ENCODE data around the gene PTMA. TPM values are rescaled to one million over a fixed set of nuclear protein-coding genes. Genes with fewer than 3 reads are reported as not detected.

Gene PTMA
- total RNA-seq, 1 donor from 2014 or later: 2,259 TPM

DNA sequence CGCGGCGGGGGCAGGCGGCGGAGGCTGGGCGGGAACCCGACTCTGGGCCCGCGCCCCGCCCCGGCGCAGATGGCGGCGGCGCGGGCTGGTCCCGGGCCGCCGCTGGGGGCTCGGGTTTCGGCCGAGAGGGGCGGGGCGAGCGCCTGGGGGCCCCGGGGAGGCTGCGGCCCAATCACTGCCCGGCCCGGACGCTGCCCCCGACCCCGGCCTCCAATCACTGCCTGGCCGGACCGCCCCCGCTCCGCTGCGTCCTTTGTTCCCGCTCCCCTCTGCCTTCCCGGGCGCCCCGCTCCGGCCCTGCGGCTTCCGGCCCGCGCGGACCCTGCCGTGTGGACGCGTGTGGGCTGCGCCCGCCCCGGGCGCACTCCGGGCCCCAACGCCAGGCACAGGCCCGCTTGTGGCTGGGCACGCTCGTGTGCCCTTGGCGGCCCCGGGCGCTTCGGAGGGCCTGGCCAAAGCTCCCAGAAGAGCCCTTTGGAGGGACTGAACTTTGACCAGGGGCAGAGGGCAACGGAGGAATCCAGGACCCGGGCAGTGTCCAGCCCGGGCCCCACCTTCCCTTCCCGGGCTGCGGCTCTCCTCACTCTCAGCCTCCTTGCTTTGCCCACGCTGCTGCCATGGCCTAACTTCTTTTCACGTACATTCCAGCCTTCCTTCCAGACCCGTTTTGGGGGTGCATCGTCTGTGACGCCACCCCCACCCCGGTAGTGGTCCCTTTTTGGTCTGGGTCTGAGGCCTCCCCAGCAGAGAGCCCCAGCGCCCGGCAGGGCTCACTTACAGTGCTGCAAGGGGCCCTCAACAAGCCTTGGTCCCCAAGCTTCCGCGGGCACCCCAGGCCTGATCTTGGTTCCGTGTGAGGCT is 27.1 kb upstream of the PTMA start:
- H3K4me3 Mint-ChIP-seq (ENCODE audit: low read depth): peak overlapping the region; percentile 71
- H3K36me3 Mint-ChIP-seq (ENCODE audit: low read depth): no peaks in the 10 kb centered on the region
- peaks cover 5% of the 10 kb centered on the region for H3K4me1 Mint-ChIP-seq (ENCODE audit: low read depth)
- H3K27ac Mint-ChIP-seq: no peak overlapping the region
- no peak for DNase-seq (ENCODE audit: low spot score)
- H3K9me3 Mint-ChIP-seq: no peaks in the 10 kb centered on the region
- peaks cover 7% of the 10 kb centered on the region for H3K27me3 Mint-ChIP-seq (ENCODE audit: low read depth)
- intact Hi-C loops (cut with micrococcal nuclease): no loop called here

GRCh38 chr2:231682603-231683291 is 25.6 kb upstream of the PTMA start:
- Mint-ChIP-seq H3K27me3 (ENCODE audit: low read depth) (peaks cover 7% of the 10 kb centered on the region), H3K4me1 (ENCODE audit: low read depth) (peaks cover 9% of the 10 kb centered on the region), H3K36me3 (ENCODE audit: low read depth) (no peaks in the 10 kb centered on the region), H3K4me3 (ENCODE audit: low read depth) (peak overlapping the region; percentile 48), H3K27ac (peak overlapping the region; percentile 18), H3K9me3 (no peaks in the 10 kb centered on the region)
- intact Hi-C loops (cut with micrococcal nuclease): no loop called here
- DNase-seq (ENCODE audit: low spot score): no peak

GRCh38 chr2:231683292-231684235 is 24.8 kb upstream of the PTMA start:
- Mint-ChIP-seq H3K36me3 (ENCODE audit: low read depth) (no peaks in the 10 kb centered on the region), H3K27me3 (ENCODE audit: low read depth) (peaks cover 7% of the 10 kb centered on the region), H3K4me3 (ENCODE audit: low read depth) (no peak overlapping the region), H3K9me3 (no peaks in the 10 kb centered on the region), H3K27ac (no peak overlapping the region), H3K4me1 (ENCODE audit: low read depth) (peaks cover 8% of the 10 kb centered on the region)
- no peak for DNase-seq (ENCODE audit: low spot score)
- intact Hi-C loops (cut with micrococcal nuclease): no loop called here

GRCh38 chr2:231684314-231685223 is 23.8 kb upstream of the PTMA start:
- DNase-seq (ENCODE audit: low spot score): no peak

DNA sequence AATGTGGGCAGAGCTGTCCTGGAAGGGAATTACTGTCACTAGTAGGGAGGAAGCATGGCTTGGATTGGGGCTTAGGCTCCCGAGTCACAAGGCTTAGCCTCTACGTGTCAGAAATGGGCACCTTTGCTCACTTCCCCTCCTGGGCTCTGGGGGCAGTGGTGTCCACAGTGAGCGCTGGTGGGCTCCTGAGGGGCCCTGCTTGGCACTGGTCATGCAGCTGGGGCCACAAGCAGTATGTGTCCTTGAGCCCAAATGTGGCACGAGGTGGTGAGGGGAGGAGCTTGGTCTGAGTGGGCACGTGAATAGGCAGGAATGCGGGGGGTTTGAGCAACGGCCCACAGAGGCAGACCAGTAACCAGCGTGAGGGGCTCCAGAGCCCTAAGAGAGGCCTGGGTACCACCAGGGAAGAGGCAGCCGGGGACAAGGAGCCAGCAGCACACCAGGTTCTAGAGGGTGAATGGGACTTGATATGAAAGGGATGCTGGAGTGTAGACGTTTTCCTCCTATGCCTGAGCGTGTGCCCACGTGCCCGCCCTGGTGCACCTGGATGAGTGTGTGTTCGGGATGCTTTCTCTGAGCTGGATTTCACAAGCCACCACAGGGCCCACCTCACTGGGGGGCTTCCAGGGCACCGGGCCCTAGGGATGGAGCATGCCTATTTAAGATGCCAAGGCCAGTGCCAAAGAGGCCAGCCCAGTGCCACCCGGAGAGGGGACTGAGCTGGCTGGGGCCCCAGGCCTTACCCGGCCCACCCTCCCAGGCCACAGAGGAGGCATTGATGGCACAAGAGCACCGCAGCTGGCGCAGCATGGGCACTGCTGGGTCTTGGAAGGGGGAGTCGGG is 22.8 kb upstream of the PTMA start:
- Mint-ChIP-seq H3K27me3 (ENCODE audit: low read depth) (peaks cover 5% of the 10 kb centered on the region), H3K9me3 (no peaks in the 10 kb centered on the region), H3K36me3 (ENCODE audit: low read depth) (no peaks in the 10 kb centered on the region), H3K4me1 (ENCODE audit: low read depth) (peaks cover 8% of the 10 kb centered on the region), H3K27ac (no peak overlapping the region), H3K4me3 (ENCODE audit: low read depth) (no peak overlapping the region)
- no peak for DNase-seq (ENCODE audit: low spot score)
- intact Hi-C loops (cut with micrococcal nuclease): no loop called here

More at GRCh38 chr2:231684314-231685223, 23.8 kb upstream of the PTMA start:
- intact Hi-C loops (cut with micrococcal nuclease): no loop called here
- no peak overlapping the region for H3K27ac Mint-ChIP-seq
- H3K27me3 Mint-ChIP-seq (ENCODE audit: low read depth): peaks cover 7% of the 10 kb centered on the region
- H3K36me3 Mint-ChIP-seq (ENCODE audit: low read depth): no peaks in the 10 kb centered on the region
- H3K4me3 Mint-ChIP-seq (ENCODE audit: low read depth): no peak overlapping the region
- H3K4me1 Mint-ChIP-seq (ENCODE audit: low read depth): peaks cover 8% of the 10 kb centered on the region
- no peaks in the 10 kb centered on the region for H3K9me3 Mint-ChIP-seq

DNA sequence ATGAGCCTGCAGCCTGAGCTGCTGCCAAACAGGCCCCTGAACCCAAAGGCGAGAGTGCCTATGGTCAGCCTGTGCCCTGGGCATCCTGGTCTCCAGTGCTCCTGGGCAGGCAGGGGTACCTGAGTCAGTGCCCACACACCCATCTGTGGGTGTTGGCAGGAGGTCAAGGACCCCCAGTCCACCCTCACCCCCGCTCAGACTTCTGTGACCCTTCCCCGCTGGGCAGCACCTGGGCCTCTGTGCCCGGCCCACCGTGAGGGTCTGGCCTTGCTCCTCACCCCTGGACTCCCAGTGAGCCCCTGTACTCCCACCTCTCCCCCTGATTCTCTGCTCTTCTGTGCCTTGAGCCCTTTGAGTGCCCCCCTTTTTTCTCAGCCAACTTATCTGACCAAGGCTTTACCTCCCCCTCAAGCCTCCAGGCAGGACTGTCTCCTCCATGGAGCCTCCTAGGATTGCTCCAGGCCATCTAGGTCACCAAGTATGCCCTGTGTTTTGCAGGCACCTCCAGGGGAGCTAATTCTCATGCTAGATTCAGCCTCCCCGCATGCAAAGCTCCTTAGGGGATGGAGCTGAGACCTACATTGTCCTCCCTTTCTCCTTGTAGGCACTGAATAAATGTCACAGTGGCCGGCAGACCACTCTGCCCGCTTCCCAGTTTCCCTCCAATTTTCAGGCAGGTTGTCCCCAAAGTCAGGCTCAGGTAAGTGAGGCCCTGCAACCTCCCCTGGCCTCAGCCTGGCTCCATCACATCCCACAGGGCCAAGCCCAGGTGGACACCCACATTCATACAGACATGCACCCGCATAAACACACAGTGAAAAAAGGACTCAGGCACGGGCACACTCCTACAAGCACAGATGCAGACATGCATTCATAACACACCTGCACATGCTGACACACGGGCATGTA is 21.9 kb upstream of the PTMA start:
- no peak for DNase-seq (ENCODE audit: low spot score)
- H3K4me1 Mint-ChIP-seq (ENCODE audit: low read depth): peaks cover 7% of the 10 kb centered on the region
- no peak overlapping the region for H3K4me3 Mint-ChIP-seq (ENCODE audit: low read depth)
- H3K36me3 Mint-ChIP-seq (ENCODE audit: low read depth): no peaks in the 10 kb centered on the region
- intact Hi-C loops (cut with micrococcal nuclease): loop anchor here (1.0 kb wide), 1 partner anchor 20 kb away; no protein-coding TSS in a partner anchor
- H3K27me3 Mint-ChIP-seq (ENCODE audit: low read depth): peaks cover 4% of the 10 kb centered on the region
- no peak overlapping the region for H3K27ac Mint-ChIP-seq
- no peaks in the 10 kb centered on the region for H3K9me3 Mint-ChIP-seq

- DNase-seq (ENCODE audit: low spot score): peak; percentile 31
Measured at GRCh38 chr2:231687133-231687852, 21.0 kb upstream of the PTMA start.

DNA sequence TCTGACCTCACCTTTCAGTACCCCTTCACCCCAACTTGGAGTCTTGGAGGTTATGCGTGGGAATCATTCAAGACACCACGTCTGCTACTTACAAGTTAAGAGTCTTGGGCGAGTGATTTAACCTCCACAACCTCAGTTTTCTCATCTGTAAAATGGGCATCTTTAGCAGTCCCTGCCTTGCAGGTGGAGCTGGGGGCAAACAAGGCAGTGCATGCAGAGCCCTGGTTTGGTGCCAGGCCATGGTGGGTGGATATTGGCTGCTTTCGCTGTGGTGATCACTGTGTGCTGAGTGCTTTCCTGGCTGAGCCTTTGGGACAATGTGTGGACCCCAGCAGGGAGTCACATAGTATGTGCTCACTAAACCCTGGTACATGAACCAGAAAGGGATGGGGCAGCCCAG is 20.4 kb upstream of the PTMA start:
- H3K9me3 Mint-ChIP-seq: no peaks in the 10 kb centered on the region
- peaks cover 5% of the 10 kb centered on the region for H3K4me1 Mint-ChIP-seq (ENCODE audit: low read depth)
- intact Hi-C loops (cut with micrococcal nuclease): loop anchor here (1.0 kb wide), 1 partner anchor 18 kb away; no protein-coding TSS in a partner anchor
- no peak overlapping the region for H3K4me3 Mint-ChIP-seq (ENCODE audit: low read depth)
- H3K27me3 Mint-ChIP-seq (ENCODE audit: low read depth): no peaks in the 10 kb centered on the region
- H3K27ac Mint-ChIP-seq: no peak overlapping the region
- H3K36me3 Mint-ChIP-seq (ENCODE audit: low read depth): no peaks in the 10 kb centered on the region
- DNase-seq (ENCODE audit: low spot score): no peak

More at GRCh38 chr2:231687133-231687852, 21.0 kb upstream of the PTMA start:
- peaks cover 1% of the 10 kb centered on the region for H3K27me3 Mint-ChIP-seq (ENCODE audit: low read depth)
- no peak overlapping the region for H3K27ac Mint-ChIP-seq
- peaks cover 5% of the 10 kb centered on the region for H3K4me1 Mint-ChIP-seq (ENCODE audit: low read depth)
- H3K4me3 Mint-ChIP-seq (ENCODE audit: low read depth): no peak overlapping the region
- H3K36me3 Mint-ChIP-seq (ENCODE audit: low read depth): no peaks in the 10 kb centered on the region
- intact Hi-C loops (cut with micrococcal nuclease): loop anchor here (1.0 kb wide), 1 partner anchor 19 kb away; no protein-coding TSS in a partner anchor
- H3K9me3 Mint-ChIP-seq: no peaks in the 10 kb centered on the region

GRCh38 chr2:231688719-231689118 is 19.6 kb upstream of the PTMA start:
- H3K9me3 Mint-ChIP-seq: no peaks in the 10 kb centered on the region
- intact Hi-C loops (cut with micrococcal nuclease): no loop called here
- no peak overlapping the region for H3K27ac Mint-ChIP-seq
- no peak for DNase-seq (ENCODE audit: low spot score)
- peaks cover 5% of the 10 kb centered on the region for H3K4me1 Mint-ChIP-seq (ENCODE audit: low read depth)
- H3K27me3 Mint-ChIP-seq (ENCODE audit: low read depth): no peaks in the 10 kb centered on the region
- H3K36me3 Mint-ChIP-seq (ENCODE audit: low read depth): no peaks in the 10 kb centered on the region
- no peak overlapping the region for H3K4me3 Mint-ChIP-seq (ENCODE audit: low read depth)

All from activated T-helper 2 cell treated with anti-CD3 and anti-CD28 coated beads, Interferon-gamma antibody, Interleukin-2, Interleukin-4, amounts not matched to agents 10 μg/mL and 5 μg/mL and 100 μg/mL, durations not matched to agents 14 hours and 24 hours and 36 hours (primary cell).